ENCODE results near the gene RYR1. TPM values are rescaled to one million over a fixed set of nuclear protein-coding genes. Genes with fewer than 3 reads are reported as not detected.

RYR1 gene
- total and polyA plus RNA-seq, 2 of the 13 experiments (the other 11 are each of a cell fraction or from before 2014, with no cell fraction given), result 0.03 TPM; not detected in 1

DNA sequence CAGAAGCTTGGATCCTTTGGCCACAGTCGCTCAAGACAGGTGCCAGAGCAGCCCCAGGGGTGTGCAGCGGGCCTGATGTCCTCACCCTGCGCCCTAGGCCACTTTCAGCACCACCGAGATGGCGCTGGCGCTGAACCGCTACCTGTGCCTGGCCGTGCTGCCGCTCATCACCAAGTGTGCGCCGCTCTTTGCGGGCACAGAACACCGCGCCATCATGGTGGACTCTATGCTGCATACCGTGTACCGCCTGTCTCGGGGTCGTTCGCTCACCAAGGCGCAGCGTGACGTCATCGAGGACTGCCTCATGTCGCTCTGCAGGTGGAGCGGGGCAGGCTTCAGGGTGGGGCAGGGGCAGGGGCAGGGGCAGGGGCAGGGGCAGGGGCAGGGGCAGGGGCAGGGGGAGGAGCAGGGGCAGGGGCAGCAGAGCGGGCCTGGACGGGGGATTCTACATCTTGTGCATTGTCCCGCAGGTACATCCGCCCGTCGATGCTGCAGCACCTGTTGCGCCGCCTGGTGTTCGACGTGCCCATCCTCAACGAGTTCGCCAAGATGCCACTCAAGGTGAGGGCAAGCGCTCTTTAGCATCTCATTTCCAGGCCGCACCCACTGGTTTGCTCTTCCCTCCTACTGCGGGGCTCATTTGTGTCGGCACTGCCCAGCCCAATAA lies 69.1 kb downstream of the RYR1 start (continued):
- TF ChIP-seq, protein P1, sequence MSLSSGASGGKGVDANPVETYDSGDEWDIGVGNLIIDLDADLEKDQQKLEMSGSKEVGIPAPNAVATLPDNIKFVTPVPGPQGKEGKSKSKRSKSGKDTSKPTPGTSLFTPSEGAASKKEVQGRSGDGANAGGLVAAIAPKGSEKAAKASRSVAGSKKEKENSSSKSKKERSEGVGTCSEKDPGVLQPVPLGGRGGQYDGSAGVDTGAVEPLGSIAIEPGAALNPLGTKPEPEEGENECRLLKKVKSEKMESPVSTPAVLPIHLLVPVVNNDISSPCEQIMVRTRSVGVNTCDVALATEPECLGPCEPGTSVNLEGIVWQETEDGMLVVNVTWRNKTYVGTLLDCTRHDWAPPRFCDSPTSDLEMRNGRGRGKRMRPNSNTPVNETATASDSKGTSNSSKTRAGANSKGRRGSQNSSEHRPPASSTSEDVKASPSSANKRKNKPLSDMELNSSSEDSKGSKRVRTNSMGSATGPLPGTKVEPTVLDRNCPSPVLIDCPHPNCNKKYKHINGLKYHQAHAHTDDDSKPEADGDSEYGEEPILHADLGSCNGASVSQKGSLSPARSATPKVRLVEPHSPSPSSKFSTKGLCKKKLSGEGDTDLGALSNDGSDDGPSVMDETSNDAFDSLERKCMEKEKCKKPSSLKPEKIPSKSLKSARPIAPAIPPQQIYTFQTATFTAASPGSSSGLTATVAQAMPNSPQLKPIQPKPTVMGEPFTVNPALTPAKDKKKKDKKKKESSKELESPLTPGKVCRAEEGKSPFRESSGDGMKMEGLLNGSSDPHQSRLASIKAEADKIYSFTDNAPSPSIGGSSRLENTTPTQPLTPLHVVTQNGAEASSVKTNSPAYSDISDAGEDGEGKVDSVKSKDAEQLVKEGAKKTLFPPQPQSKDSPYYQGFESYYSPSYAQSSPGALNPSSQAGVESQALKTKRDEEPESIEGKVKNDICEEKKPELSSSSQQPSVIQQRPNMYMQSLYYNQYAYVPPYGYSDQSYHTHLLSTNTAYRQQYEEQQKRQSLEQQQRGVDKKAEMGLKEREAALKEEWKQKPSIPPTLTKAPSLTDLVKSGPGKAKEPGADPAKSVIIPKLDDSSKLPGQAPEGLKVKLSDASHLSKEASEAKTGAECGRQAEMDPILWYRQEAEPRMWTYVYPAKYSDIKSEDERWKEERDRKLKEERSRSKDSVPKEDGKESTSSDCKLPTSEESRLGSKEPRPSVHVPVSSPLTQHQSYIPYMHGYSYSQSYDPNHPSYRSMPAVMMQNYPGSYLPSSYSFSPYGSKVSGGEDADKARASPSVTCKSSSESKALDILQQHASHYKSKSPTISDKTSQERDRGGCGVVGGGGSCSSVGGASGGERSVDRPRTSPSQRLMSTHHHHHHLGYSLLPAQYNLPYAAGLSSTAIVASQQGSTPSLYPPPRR (CRISPR knock-in tag; IDR thresholded peaks at IDR 0.05; ENCODE audit: borderline replicate concordance), result no peak
- TF ChIP-seq ATF7 (IDR thresholded peaks at IDR 0.05) (peak; percentile 69), ATF7 (CRISPR knock-in tag; IDR thresholded peaks at IDR 0.05) (no peak)

DNA sequence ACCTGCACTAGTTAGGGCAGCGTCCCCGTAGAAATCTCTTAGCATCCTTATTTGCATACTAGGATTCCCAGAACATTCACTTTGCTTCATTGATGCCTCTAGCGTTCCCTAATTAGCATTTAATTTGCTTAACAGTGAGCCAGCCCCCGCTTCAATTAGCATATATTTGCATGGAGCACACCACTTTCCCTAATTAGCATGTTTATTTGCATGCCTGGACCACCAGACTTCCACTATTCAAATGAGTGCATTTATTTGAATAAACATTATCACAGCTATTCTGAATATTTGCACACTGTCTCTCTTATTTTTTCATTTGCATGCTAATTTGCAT lies 69.6 kb downstream of the RYR1 start:
- Histone ChIP-seq H3K4me2 (ENCODE audit: low read depth, low read length) (no peak overlapping the region), H3K4me1 (ENCODE audit: insufficient read depth, low read length) (no peaks in the 10 kb centered on the region), H3K36me3 (replicated peaks in 1 of 2; ENCODE audit: control insufficient read depth in 1 of 2, insufficient read depth in 2 of 2, low read length in 2 of 2) (no peaks in the 10 kb centered on the region), H3K9me3 (ENCODE audit: low read length) (no peaks in the 10 kb centered on the region), H3K4me3 (replicated peaks in 1 of 3; ENCODE audit: insufficient read depth in 1 of 3, low read depth in 2 of 3, low read length in 3 of 3) (no peak overlapping the region), H3K79me2 (ENCODE audit: insufficient read depth, low read length) (no peaks in the 10 kb centered on the region), H2AFZ (ENCODE audit: low read length) (no peak overlapping the region), H3K27me3 (ENCODE audit: control insufficient read depth in 1 of 2, insufficient read depth in 2 of 2, low read length in 2 of 2) (peaks cover 3 to 29% of the 10 kb centered on the region in 2 experiments; a peak in 3 of 5 replicates), H3K27ac (ENCODE audit: extremely low read length, insufficient read depth, low read length) (no peak overlapping the region), H3K9ac (ENCODE audit: insufficient read depth, low read depth, low read length) (no peak overlapping the region), H4K20me1 (ENCODE audit: insufficient read depth, low read length) (no peaks in the 10 kb centered on the region)
- in situ Hi-C loops (cut with HindIII; ENCODE audit: extremely low pct_ligation_motif_present, low pct_unique_long_range_greater_than_20kb), result no loop called here
- WGBS (ENCODE audit: low lambda C conversion rate), result 37% methylated on average over 4 of the region's 4 CpGs
- intact Hi-C loops (cut with micrococcal nuclease; ENCODE audit: unreplicated experiment), result no loop called here
- ChIA-PET POLR2A (no interaction called here), CTCF (ENCODE audit: low intra/inter-chr PET ratio, low total read pairs) (interaction anchor here (1.6 kb wide), 1 partner anchor 100 kb away, joined by 5 read pairs; the partner anchor contains the start of gene FAM98C)
- ATAC-seq (no peak), FAIRE-seq (no peak), DNase-seq (ENCODE audit: low spot score) (no peak)
- BruUV-seq (replicated peaks), result no TSS peak
- no peak for TF ChIP-seq SOX6 (IDR thresholded peaks at IDR 0.05)
- TF ChIP-seq SOX6 (CRISPR knock-in tag; IDR thresholded peaks at IDR 0.05), result no peak
- no peak for TF ChIP-seq ZNF83 (CRISPR knock-in tag; IDR thresholded peaks at IDR 0.05; ENCODE audit: borderline replicate concordance)
- TF ChIP-seq, protein P2, sequence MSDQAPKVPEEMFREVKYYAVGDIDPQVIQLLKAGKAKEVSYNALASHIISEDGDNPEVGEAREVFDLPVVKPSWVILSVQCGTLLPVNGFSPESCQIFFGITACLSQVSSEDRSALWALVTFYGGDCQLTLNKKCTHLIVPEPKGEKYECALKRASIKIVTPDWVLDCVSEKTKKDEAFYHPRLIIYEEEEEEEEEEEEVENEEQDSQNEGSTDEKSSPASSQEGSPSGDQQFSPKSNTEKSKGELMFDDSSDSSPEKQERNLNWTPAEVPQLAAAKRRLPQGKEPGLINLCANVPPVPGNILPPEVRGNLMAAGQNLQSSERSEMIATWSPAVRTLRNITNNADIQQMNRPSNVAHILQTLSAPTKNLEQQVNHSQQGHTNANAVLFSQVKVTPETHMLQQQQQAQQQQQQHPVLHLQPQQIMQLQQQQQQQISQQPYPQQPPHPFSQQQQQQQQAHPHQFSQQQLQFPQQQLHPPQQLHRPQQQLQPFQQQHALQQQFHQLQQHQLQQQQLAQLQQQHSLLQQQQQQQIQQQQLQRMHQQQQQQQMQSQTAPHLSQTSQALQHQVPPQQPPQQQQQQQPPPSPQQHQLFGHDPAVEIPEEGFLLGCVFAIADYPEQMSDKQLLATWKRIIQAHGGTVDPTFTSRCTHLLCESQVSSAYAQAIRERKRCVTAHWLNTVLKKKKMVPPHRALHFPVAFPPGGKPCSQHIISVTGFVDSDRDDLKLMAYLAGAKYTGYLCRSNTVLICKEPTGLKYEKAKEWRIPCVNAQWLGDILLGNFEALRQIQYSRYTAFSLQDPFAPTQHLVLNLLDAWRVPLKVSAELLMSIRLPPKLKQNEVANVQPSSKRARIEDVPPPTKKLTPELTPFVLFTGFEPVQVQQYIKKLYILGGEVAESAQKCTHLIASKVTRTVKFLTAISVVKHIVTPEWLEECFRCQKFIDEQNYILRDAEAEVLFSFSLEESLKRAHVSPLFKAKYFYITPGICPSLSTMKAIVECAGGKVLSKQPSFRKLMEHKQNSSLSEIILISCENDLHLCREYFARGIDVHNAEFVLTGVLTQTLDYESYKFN (CRISPR knock-in tag; conservative IDR thresholded peaks at IDR 0.05), result no peak
- TF ChIP-seq, protein P3, sequence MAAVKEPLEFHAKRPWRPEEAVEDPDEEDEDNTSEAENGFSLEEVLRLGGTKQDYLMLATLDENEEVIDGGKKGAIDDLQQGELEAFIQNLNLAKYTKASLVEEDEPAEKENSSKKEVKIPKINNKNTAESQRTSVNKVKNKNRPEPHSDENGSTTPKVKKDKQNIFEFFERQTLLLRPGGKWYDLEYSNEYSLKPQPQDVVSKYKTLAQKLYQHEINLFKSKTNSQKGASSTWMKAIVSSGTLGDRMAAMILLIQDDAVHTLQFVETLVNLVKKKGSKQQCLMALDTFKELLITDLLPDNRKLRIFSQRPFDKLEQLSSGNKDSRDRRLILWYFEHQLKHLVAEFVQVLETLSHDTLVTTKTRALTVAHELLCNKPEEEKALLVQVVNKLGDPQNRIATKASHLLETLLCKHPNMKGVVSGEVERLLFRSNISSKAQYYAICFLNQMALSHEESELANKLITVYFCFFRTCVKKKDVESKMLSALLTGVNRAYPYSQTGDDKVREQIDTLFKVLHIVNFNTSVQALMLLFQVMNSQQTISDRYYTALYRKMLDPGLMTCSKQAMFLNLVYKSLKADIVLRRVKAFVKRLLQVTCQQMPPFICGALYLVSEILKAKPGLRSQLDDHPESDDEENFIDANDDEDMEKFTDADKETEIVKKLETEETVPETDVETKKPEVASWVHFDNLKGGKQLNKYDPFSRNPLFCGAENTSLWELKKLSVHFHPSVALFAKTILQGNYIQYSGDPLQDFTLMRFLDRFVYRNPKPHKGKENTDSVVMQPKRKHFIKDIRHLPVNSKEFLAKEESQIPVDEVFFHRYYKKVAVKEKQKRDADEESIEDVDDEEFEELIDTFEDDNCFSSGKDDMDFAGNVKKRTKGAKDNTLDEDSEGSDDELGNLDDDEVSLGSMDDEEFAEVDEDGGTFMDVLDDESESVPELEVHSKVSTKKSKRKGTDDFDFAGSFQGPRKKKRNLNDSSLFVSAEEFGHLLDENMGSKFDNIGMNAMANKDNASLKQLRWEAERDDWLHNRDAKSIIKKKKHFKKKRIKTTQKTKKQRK (IDR thresholded peaks at IDR 0.05; ENCODE audit: low read length), result no peak
- no peak for TF ChIP-seq NRL (CRISPR knock-in tag; IDR thresholded peaks at IDR 0.05; ENCODE audit: borderline replicate concordance)
